Measurements from ENCODE around the gene HRG. TPM values are rescaled to one million over a fixed set of nuclear protein-coding genes. Genes with fewer than 3 reads are reported as not detected.

HRG gene
- total RNA-seq, 1 experiment from 2014 or later: not detected

GRCh38 chr3:186644683-186645082 is 21.1 kb upstream of the HRG start:
- Mint-ChIP-seq H3K9me3 (no peaks in the 10 kb centered on the region), H3K27me3 (ENCODE audit: low read depth) (peaks cover 2% of the 10 kb centered on the region; the same call in 1 of the 2 replicates), H3K4me3 (no peak overlapping the region), H3K4me1 (peaks cover 20 to 26% of the 10 kb centered on the region in 2 experiments), H3K36me3 (ENCODE audit: insufficient read depth in 1 of 3, low read depth in 3 of 3) (no peaks in the 10 kb centered on the region), H3K27ac (no peak overlapping the region)
- Histone ChIP-seq H2AFZ (ENCODE audit: low read length) (no peak overlapping the region), H4K5ac (ENCODE audit: insufficient read length, low read depth, low read length) (no peak overlapping the region), H2BK15ac (ENCODE audit: low read depth, low read length) (no peak overlapping the region), H3K23ac (ENCODE audit: insufficient read length, low read depth, low read length) (no peak overlapping the region), H3K9me3 (ENCODE audit: control insufficient read depth, low read depth, low read length) (no peaks in the 10 kb centered on the region), H3T11ph (ENCODE audit: low read length) (no peak overlapping the region), H3K27me3 (ENCODE audit: insufficient read depth, low read length) (no peaks in the 10 kb centered on the region), H3K23me2 (ENCODE audit: insufficient read length, low read depth, low read length, poor library complexity, severe bottlenecking) (no peaks in the 10 kb centered on the region), H4K91ac (ENCODE audit: insufficient read length, low read depth, low read length) (no peak overlapping the region), H4K20me1 (ENCODE audit: control insufficient read depth, insufficient read depth, insufficient read length) (no peaks in the 10 kb centered on the region), H3K27ac (ENCODE audit: insufficient read length, low read depth, low read length) (no peak overlapping the region), H2BK20ac (ENCODE audit: low read depth, low read length, poor library complexity, severe bottlenecking) (no peak overlapping the region), H3K4me1 (ENCODE audit: insufficient read depth, low read length) (peaks cover 7% of the 10 kb centered on the region; the same call in 1 of the 2 replicates), H3K18ac (ENCODE audit: insufficient read length, low read depth, low read length) (no peak overlapping the region), H3K79me1 (ENCODE audit: insufficient read depth, low read depth, low read length, poor library complexity, severe bottlenecking) (no peaks in the 10 kb centered on the region), H4K8ac (replicated peaks; ENCODE audit: insufficient read length, low read depth, low read length) (no peak overlapping the region), H3K4me2 (ENCODE audit: insufficient read depth, insufficient read length, low read length) (no peak overlapping the region), H3K9ac (ENCODE audit: extremely low read depth, insufficient read length, low read length) (no peak overlapping the region), H2AK5ac (ENCODE audit: insufficient read length, low read length) (no peak overlapping the region), H3K4ac (ENCODE audit: low read depth, low read length) (no peak overlapping the region), H2BK5ac (ENCODE audit: insufficient read length, low read length) (no peak overlapping the region), H3K56ac (ENCODE audit: insufficient read length, low read depth, low read length) (no peak overlapping the region), H3K79me2 (ENCODE audit: insufficient read depth, low read length) (no peaks in the 10 kb centered on the region), H2BK12ac (ENCODE audit: insufficient read length, low read depth, low read length) (no peak overlapping the region), H2BK120ac (ENCODE audit: low read depth, low read length, poor library complexity, severe bottlenecking) (no peak overlapping the region), H3K14ac (ENCODE audit: insufficient read depth, low read length) (no peak overlapping the region)
- no CpG with 5 or more reads among the region's 3 CpGs for WGBS (ENCODE audit: extremely low coverage, insufficient read length, low lambda C conversion rate)
- DNase-seq: no peak
- TF ChIP-seq CTCF (conservative IDR thresholded peaks at IDR 0.05): no peak

All from H9 (cell line).